Adipose tissue (tissue), 3 donors: ENCODE measurements around the gene PSMG2. TPM values are rescaled to one million over a fixed set of nuclear protein-coding genes. Genes with fewer than 3 reads are reported as not detected.

Experiments
- polyA plus RNA-seq, 3 donors: library from polyadenylated mRNA; stranded (reverse); fragments of 200-250 nt; gene quantifications; one replicate each; pipeline ENCODE4 v1.2.3, GENCODE V29; 2013
- donor health status: healthy with polysubstance abuse.
- donor health status: Bipolar disorder and iron deficiency.
- donor health status: healthy.

PSMG2 gene
- polyA plus RNA-seq, 3 donors, result 61.3 to 116 (median 73.4) TPM

Other genes starting within 250 kb of the PSMG2 start
- gene SPIRE1, start 44.9 kb upstream of the PSMG2 start, polyA plus RNA-seq, result 1 to 10 TPM; 3.6 to 9.1 (median 8.6) TPM
- 1 to 10 TPM; 2.3 to 3.2 (median 2.9) TPM for gene CEP76, start 319 bp upstream of the PSMG2 start, polyA plus RNA-seq
- gene PTPN2, start 181.2 kb downstream of the PSMG2 start, polyA plus RNA-seq, result 10 to 100 TPM; 27.6 to 32.4 (median 28.3) TPM
- gene SEH1L, start 245.0 kb downstream of the PSMG2 start, polyA plus RNA-seq, result 10 to 100 TPM; 10.5 to 25.8 (median 18.7) TPM